ENCODE results near the gene ALOX5. TPM values are rescaled to one million over a fixed set of nuclear protein-coding genes. Genes with fewer than 3 reads are reported as not detected.

Gene ALOX5
- total and polyA plus RNA-seq, 2 experiments from 2014 or later = 3.7 to 5.4 TPM

DNA sequence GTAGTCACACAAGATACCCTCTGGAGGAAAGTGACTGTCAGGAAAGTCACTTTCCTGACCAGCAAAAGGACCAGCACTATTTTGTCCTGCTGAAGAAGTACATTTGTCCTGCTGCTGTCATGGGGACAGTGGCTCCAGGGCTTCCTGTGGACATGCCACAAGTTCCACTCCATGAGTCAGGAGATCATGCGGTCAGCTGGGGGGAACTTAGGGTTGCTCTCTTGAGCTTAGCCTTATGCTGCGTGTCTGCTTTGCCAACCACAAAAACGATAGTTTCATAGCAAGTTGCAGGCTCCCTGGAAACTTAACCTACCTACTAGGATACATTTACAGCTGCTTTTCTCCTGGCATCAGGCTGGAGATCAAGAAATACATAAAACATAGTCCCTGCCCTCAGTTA is 19.8 kb upstream of the ALOX5 start (continued):
- TF ChIP-seq, protein P1, sequence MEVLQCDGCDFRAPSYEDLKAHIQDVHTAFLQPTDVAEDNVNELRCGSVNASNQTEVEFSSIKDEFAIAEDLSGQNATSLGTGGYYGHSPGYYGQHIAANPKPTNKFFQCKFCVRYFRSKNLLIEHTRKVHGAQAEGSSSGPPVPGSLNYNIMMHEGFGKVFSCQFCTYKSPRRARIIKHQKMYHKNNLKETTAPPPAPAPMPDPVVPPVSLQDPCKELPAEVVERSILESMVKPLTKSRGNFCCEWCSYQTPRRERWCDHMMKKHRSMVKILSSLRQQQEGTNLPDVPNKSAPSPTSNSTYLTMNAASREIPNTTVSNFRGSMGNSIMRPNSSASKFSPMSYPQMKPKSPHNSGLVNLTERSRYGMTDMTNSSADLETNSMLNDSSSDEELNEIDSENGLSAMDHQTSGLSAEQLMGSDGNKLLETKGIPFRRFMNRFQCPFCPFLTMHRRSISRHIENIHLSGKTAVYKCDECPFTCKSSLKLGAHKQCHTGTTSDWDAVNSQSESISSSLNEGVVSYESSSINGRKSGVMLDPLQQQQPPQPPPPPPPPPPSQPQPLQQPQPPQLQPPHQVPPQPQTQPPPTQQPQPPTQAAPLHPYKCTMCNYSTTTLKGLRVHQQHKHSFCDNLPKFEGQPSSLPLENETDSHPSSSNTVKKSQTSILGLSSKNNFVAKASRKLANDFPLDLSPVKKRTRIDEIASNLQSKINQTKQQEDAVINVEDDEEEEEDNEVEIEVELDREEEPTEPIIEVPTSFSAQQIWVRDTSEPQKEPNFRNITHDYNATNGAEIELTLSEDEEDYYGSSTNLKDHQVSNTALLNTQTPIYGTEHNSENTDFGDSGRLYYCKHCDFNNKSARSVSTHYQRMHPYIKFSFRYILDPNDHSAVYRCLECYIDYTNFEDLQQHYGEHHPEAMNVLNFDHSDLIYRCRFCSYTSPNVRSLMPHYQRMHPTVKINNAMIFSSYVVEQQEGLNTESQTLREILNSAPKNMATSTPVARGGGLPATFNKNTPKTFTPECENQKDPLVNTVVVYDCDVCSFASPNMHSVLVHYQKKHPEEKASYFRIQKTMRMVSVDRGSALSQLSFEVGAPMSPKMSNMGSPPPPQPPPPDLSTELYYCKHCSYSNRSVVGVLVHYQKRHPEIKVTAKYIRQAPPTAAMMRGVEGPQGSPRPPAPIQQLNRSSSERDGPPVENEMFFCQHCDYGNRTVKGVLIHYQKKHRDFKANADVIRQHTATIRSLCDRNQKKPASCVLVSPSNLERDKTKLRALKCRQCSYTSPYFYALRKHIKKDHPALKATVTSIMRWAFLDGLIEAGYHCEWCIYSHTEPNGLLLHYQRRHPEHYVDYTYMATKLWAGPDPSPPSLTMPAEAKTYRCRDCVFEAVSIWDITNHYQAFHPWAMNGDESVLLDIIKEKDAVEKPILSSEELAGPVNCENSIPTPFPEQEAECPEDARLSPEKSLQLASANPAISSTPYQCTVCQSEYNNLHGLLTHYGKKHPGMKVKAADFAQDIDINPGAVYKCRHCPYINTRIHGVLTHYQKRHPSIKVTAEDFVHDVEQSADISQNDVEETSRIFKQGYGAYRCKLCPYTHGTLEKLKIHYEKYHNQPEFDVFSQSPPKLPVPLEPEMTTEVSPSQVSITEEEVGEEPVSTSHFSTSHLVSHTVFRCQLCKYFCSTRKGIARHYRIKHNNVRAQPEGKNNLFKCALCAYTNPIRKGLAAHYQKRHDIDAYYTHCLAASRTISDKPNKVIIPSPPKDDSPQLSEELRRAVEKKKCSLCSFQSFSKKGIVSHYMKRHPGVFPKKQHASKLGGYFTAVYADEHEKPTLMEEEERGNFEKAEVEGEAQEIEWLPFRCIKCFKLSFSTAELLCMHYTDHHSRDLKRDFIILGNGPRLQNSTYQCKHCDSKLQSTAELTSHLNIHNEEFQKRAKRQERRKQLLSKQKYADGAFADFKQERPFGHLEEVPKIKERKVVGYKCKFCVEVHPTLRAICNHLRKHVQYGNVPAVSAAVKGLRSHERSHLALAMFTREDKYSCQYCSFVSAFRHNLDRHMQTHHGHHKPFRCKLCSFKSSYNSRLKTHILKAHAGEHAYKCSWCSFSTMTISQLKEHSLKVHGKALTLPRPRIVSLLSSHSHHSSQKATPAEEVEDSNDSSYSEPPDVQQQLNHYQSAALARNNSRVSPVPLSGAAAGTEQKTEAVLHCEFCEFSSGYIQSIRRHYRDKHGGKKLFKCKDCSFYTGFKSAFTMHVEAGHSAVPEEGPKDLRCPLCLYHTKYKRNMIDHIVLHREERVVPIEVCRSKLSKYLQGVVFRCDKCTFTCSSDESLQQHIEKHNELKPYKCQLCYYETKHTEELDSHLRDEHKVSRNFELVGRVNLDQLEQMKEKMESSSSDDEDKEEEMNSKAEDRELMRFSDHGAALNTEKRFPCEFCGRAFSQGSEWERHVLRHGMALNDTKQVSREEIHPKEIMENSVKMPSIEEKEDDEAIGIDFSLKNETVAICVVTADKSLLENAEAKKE (CRISPR knock-in tag; IDR thresholded peaks at IDR 0.05) = no peak
- TF ChIP-seq POLR2AphosphoS5 (IDR thresholded peaks at IDR 0.05; ENCODE audit: low read depth) = no peak
- TF ChIP-seq EZH2 (IDR thresholded peaks at IDR 0.05; ENCODE audit: low read depth, unreplicated experiment) = no peak
- no peak for TF ChIP-seq EZH2phosphoT487 (IDR thresholded peaks at IDR 0.05; ENCODE audit: unreplicated experiment)

DNA sequence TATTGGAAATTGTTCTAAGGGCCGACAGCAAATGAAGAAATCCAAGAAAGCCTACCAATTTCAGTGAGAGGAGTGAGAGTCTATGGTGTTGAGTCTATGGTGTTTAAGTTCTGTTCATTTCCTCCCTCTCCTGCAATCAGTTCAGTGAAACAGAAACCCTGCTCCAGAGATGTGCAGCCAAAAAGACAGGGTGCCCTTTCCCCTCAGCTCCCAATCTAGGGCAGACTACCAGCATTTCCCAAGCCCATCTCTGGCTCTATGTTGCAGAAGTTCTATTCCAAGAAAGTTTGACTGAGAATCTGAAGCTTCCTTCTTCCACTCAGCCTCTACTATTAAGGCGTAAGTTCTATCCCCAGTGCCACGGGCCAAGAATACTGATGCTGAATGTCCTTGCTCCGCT is 18.5 kb upstream of the ALOX5 start:
- no peak for ATAC-seq
- no peaks in the 10 kb centered on the region for H4K20me1 ChIP-seq (replicated peaks; ENCODE audit: insufficient read depth)
- H3K27me3 Mint-ChIP-seq (ENCODE audit: insufficient read depth, low read depth, poor library complexity) = no peaks in the 10 kb centered on the region
- no peaks in the 10 kb centered on the region; the same call in 2 of the 3 replicates for H3K9me3 Mint-ChIP-seq
- H3K27ac ChIP-seq (ENCODE audit: low read depth) = no peak overlapping the region
- H3K4me1 Mint-ChIP-seq = peaks cover 16% of the 10 kb centered on the region
- no peak overlapping the region for H3K4me2 ChIP-seq
- H3K36me3 Mint-ChIP-seq (ENCODE audit: low read depth) = no peaks in the 10 kb centered on the region
- DNase-seq (ENCODE audit: low spot score) = no peak
- H3K27ac Mint-ChIP-seq = no peak overlapping the region
- no peaks in the 10 kb centered on the region for H3K36me3 ChIP-seq (ENCODE audit: insufficient read depth)
- no peaks in the 10 kb centered on the region for H3F3A ChIP-seq (replicated peaks; ENCODE audit: low read depth)
- no peaks in the 10 kb centered on the region for H3K9me2 ChIP-seq (ENCODE audit: insufficient read depth)
- no peaks in the 10 kb centered on the region for H3K79me2 ChIP-seq (replicated peaks; ENCODE audit: insufficient read depth)
- H3K4me3 ChIP-seq = no peak overlapping the region
- no peak overlapping the region for H2AFZ ChIP-seq
- peaks cover 7% of the 10 kb centered on the region; the same call in 1 of the 2 replicates for H3K4me1 ChIP-seq (ENCODE audit: insufficient read depth)
- H3K27me3 ChIP-seq (ENCODE audit: insufficient read depth) = no peaks in the 10 kb centered on the region
- H3K4me3 Mint-ChIP-seq = no peak overlapping the region
- TF ChIP-seq CREB1 (CRISPR knock-in tag; IDR thresholded peaks at IDR 0.05; ENCODE audit: low read depth) (no peak), ZNF114 (CRISPR knock-in tag; IDR thresholded peaks at IDR 0.05) (no peak), NANOG (IDR thresholded peaks at IDR 0.05; ENCODE audit: borderline replicate concordance) (no peak), STAT1 (IDR thresholded peaks at IDR 0.05; ENCODE audit: unreplicated experiment) (no peak), EZH2phosphoT487 (IDR thresholded peaks at IDR 0.05; ENCODE audit: unreplicated experiment) (no peak), JUNB (IDR thresholded peaks at IDR 0.05; ENCODE audit: unreplicated experiment) (no peak)
- TF ChIP-seq, protein P2, sequence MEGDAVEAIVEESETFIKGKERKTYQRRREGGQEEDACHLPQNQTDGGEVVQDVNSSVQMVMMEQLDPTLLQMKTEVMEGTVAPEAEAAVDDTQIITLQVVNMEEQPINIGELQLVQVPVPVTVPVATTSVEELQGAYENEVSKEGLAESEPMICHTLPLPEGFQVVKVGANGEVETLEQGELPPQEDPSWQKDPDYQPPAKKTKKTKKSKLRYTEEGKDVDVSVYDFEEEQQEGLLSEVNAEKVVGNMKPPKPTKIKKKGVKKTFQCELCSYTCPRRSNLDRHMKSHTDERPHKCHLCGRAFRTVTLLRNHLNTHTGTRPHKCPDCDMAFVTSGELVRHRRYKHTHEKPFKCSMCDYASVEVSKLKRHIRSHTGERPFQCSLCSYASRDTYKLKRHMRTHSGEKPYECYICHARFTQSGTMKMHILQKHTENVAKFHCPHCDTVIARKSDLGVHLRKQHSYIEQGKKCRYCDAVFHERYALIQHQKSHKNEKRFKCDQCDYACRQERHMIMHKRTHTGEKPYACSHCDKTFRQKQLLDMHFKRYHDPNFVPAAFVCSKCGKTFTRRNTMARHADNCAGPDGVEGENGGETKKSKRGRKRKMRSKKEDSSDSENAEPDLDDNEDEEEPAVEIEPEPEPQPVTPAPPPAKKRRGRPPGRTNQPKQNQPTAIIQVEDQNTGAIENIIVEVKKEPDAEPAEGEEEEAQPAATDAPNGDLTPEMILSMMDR (conservative IDR thresholded peaks at IDR 0.05; ENCODE audit: low read depth in 2 of 2) = no peak
- TF ChIP-seq, protein P3, sequence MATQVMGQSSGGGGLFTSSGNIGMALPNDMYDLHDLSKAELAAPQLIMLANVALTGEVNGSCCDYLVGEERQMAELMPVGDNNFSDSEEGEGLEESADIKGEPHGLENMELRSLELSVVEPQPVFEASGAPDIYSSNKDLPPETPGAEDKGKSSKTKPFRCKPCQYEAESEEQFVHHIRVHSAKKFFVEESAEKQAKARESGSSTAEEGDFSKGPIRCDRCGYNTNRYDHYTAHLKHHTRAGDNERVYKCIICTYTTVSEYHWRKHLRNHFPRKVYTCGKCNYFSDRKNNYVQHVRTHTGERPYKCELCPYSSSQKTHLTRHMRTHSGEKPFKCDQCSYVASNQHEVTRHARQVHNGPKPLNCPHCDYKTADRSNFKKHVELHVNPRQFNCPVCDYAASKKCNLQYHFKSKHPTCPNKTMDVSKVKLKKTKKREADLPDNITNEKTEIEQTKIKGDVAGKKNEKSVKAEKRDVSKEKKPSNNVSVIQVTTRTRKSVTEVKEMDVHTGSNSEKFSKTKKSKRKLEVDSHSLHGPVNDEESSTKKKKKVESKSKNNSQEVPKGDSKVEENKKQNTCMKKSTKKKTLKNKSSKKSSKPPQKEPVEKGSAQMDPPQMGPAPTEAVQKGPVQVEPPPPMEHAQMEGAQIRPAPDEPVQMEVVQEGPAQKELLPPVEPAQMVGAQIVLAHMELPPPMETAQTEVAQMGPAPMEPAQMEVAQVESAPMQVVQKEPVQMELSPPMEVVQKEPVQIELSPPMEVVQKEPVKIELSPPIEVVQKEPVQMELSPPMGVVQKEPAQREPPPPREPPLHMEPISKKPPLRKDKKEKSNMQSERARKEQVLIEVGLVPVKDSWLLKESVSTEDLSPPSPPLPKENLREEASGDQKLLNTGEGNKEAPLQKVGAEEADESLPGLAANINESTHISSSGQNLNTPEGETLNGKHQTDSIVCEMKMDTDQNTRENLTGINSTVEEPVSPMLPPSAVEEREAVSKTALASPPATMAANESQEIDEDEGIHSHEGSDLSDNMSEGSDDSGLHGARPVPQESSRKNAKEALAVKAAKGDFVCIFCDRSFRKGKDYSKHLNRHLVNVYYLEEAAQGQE (IDR thresholded peaks at IDR 0.05; ENCODE audit: unreplicated experiment) = no peak
- TF ChIP-seq, protein P4, sequence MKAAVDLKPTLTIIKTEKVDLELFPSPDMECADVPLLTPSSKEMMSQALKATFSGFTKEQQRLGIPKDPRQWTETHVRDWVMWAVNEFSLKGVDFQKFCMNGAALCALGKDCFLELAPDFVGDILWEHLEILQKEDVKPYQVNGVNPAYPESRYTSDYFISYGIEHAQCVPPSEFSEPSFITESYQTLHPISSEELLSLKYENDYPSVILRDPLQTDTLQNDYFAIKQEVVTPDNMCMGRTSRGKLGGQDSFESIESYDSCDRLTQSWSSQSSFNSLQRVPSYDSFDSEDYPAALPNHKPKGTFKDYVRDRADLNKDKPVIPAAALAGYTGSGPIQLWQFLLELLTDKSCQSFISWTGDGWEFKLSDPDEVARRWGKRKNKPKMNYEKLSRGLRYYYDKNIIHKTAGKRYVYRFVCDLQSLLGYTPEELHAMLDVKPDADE (IDR thresholded peaks at IDR 0.05) = no peak

All from GM23338 (cell line).